Adrenal gland (tissue), 12 donors: ENCODE results near the gene NPAS1. TPM values are rescaled to one million over a fixed set of nuclear protein-coding genes. Genes with fewer than 3 reads are reported as not detected.

Experiments
- DNase-seq, 7 donors: peaks; one replicate each; pipeline ENCODE4 v3.0.0-alpha.2; 2019 to 2020
- H3K27ac ChIP-seq, 5 donors: fragments of 200-600 bp; sonication (generic) in 4 of 5; 1 replicate in 3 of 5; 2 replicates in 2 of 5; pipeline versions ENCODE4 v1.5.1 to v1.8.0; 2016 to 2020; ENCODE audit warnings: mild to moderate bottlenecking in 1 of 5
- H3K27me3 ChIP-seq: fragments of 200-600 bp; 2 replicates; pipeline ENCODE4 v1.8.0; 2021
- H3K36me3 ChIP-seq, 2 donors: fragments of 200-600 bp; replicated peaks in 1 of 2; 1 replicate in 1 of 2; 2 replicates in 1 of 2; pipeline versions ENCODE4 v1.5.1 to v1.8.0; 2018 to 2022
- H3K4me1 ChIP-seq, 2 donors: fragments of 200-600 bp; replicated peaks in 1 of 2; 1 replicate in 1 of 2; 2 replicates in 1 of 2; pipeline versions ENCODE4 v1.5.1 to v1.8.0; 2018 to 2021
- H3K4me3 ChIP-seq, 4 donors: fragments of 200-600 bp; sonication (generic) in 3 of 4; one replicate each; pipeline ENCODE4 v1.5.1; 2016 to 2018
- H3K9me3 ChIP-seq, 3 donors: fragments of 200-600 bp; sonication (generic) in 1 of 3; replicated peaks in 1 of 3; 1 replicate in 2 of 3; 2 replicates in 1 of 3; pipeline versions ENCODE4 v1.5.1 to v1.8.0; 2016 to 2021
- POLR2A ChIP-seq, 2 donors: fragments of 450-650 bp; IDR thresholded peaks; one replicate each; pipeline ENCODE4 v1.6.1; 2017; ENCODE audit warnings: antibody characterized with exemption in 2 of 2, mild to moderate bottlenecking in 2 of 2, moderate library complexity in 1 of 2
- WGBS, 4 donors: extraction: QIAGEN DNeasy Blood & Tissue Kit in 2 of 4; methylation state at CpG; one replicate each; pipeline versions ENCODE4 v1.1.5 to v1.1.7; 2013 to 2017; 5-methylcytosine and 5-hydroxymethylcytosine counted together
- intact Hi-C, 2 donors: fragments of 100-400 bp; cut with DNase I; formaldehyde crosslinking; loops; one replicate each; pipeline versions ENCODE4 v1.14.1 to v1.15.0; 2022 to 2023
- polyA plus RNA-seq, 3 donors: library from polyadenylated mRNA; stranded (reverse); fragments of 200-250 nt in 2 of 3; fragments of 350-450 nt in 1 of 3; fragmentation: Illumina TruSeq in 1 of 3; extraction: RNeasy Lipid Tissue Mini Kit (QIAGEN cat#74804) in 1 of 3; gene quantifications; one replicate each; pipeline ENCODE4 v1.2.3, GENCODE V29; 2013 to 2014
- total RNA-seq, 9 donors: library from RNA; depleted of rRNA in 4 of 9; stranded (reverse); fragments of >200 nt in 4 of 9; fragments of 120-200 nt in 1 of 9; fragmentation: NEBNext Ultra II Directional in 1 of 9; extraction: Animal tissue kit (Norgen Biotek cat#: 25700) in 1 of 9; gene quantifications; one replicate each; pipeline versions ENCODE4 v1.1.0 to v1.2.4, GENCODE V29; 2013 to 2023
- TF ChIP-seq, protein P1 (sequence below), 6 experiments: fragments of 450-650 bp in 4 of 6; fragments of 200-600 bp in 2 of 6; sonication (generic) in 1 of 6; IDR thresholded peaks; 1 replicate in 5 of 6; 2 replicates in 1 of 6; pipeline versions ENCODE4 v1.5.1 to v1.8.0; 2016 to 2021; ENCODE audit warnings: antibody characterized with exemption in 6 of 6, mild to moderate bottlenecking in 2 of 6, moderate library complexity in 1 of 6
- donor health status: healthy with polysubstance abuse.
- donor health status: Bipolar disorder and iron deficiency.
- donor health status: DM: yes; HTN: yes; CAD: no.
- donor health status: DM: no; HTN: no; CAD: no.
- donor health status: DM: no; HTN: no; CAD: no.
- donor health status: DM: yes; HTN: yes; CAD: no.

The NPAS1 gene
- total and polyA plus RNA-seq, 12 donors, result 0.28 to 3.5 (median 0.84) TPM; not detected in 3

GRCh38 chr19:47013041-47013517 lies 6.6 kb upstream of the NPAS1 start:
- no peak overlapping the region for H3K4me3 ChIP-seq
- H3K36me3 ChIP-seq, result no peaks in the 10 kb centered on the region
- no peak overlapping the region for H3K27ac ChIP-seq
- TF ChIP-seq POLR2A (IDR thresholded peaks at IDR 0.05), result no peak
- TF ChIP-seq, protein P1, sequence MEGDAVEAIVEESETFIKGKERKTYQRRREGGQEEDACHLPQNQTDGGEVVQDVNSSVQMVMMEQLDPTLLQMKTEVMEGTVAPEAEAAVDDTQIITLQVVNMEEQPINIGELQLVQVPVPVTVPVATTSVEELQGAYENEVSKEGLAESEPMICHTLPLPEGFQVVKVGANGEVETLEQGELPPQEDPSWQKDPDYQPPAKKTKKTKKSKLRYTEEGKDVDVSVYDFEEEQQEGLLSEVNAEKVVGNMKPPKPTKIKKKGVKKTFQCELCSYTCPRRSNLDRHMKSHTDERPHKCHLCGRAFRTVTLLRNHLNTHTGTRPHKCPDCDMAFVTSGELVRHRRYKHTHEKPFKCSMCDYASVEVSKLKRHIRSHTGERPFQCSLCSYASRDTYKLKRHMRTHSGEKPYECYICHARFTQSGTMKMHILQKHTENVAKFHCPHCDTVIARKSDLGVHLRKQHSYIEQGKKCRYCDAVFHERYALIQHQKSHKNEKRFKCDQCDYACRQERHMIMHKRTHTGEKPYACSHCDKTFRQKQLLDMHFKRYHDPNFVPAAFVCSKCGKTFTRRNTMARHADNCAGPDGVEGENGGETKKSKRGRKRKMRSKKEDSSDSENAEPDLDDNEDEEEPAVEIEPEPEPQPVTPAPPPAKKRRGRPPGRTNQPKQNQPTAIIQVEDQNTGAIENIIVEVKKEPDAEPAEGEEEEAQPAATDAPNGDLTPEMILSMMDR (IDR thresholded peaks at IDR 0.05), result peak; percentile 92 to 99 (median 97)
- H3K9me3 ChIP-seq, result no peaks in the 10 kb centered on the region
- H3K27me3 ChIP-seq, result no peaks in the 10 kb centered on the region
- WGBS, 4 donors, result 8 to 16% (median 11%) methylated on average over 7 to 16 of the region's 16 CpGs
- intact Hi-C loops, result no loop called here
- H3K4me1 ChIP-seq, result peaks cover 0 to 4% of the 10 kb centered on the region in 2 donors
- DNase-seq, result peak; percentile 77 to 92 (median 84)

DNA sequence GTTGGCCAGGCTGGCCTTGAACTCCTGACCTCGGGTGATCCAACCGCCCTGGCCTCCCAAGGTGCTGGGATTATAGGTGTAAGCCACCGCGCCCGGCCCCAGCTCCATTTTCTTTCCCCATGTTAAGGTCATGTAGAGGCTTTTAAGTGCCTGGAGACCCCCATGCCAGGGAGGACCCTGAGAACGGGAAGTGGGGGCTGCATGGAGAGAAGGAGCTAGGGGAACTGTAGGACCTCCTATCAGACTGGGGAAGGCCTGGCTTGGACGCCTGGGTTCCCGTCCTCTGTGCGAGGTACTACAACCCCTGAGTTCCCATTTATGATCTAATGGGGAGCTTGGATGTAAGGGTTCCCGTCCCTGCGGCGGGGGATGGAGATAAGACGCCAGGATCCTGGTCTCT lies 714 bp upstream of the NPAS1 start:
- Histone ChIP-seq H3K4me1 (peaks cover 0 to 12% of the 10 kb centered on the region in 2 donors), H3K4me3 (no peak overlapping the region), H3K27ac (no peak overlapping the region), H3K36me3 (no peaks in the 10 kb centered on the region), H3K27me3 (peaks cover 41% of the 10 kb centered on the region), H3K9me3 (no peaks in the 10 kb centered on the region)
- no peak for DNase-seq
- TF ChIP-seq, protein P1 (IDR thresholded peaks at IDR 0.05), result no peak
- TF ChIP-seq POLR2A (IDR thresholded peaks at IDR 0.05), result no peak
- intact Hi-C loops, result no loop called here
- WGBS, 4 donors, result 42 to 46% (median 45%) methylated on average over 8 to 13 of the region's 13 CpGs

GRCh38 chr19:47020132-47020805 lies 632 bp downstream of the NPAS1 start:
- no peak for TF ChIP-seq POLR2A (IDR thresholded peaks at IDR 0.05)
- TF ChIP-seq, protein P1 (IDR thresholded peaks at IDR 0.05), result no peak
- H3K27ac ChIP-seq, result no peak overlapping the region
- no peaks in the 10 kb centered on the region for H3K36me3 ChIP-seq
- peaks cover 0 to 12% of the 10 kb centered on the region in 2 donors for H3K4me1 ChIP-seq
- peaks cover 48% of the 10 kb centered on the region for H3K27me3 ChIP-seq
- H3K9me3 ChIP-seq, result no peaks in the 10 kb centered on the region
- WGBS, 4 donors, result 1 to 3% (median 2%) methylated on average over 25 to 62 of the region's 62 CpGs
- peak overlapping the region in 1 of 4 donors; percentile 42 for H3K4me3 ChIP-seq
- no peak for DNase-seq
- intact Hi-C loops, result no loop called here

- no peak for DNase-seq
- H3K27me3 ChIP-seq, result peaks cover 50% of the 10 kb centered on the region
- H3K9me3 ChIP-seq, result no peaks in the 10 kb centered on the region
- 0 to 3% (median 1%) methylated on average over 9 to 37 of the region's 37 CpGs for WGBS, 4 donors
- H3K36me3 ChIP-seq, result no peaks in the 10 kb centered on the region
- H3K4me1 ChIP-seq, result peaks cover 0 to 12% of the 10 kb centered on the region in 2 donors
- intact Hi-C loops, result no loop called here
- no peak overlapping the region for H3K27ac ChIP-seq
- peak overlapping the region in 1 of 4 donors; percentile 42 for H3K4me3 ChIP-seq
- TF ChIP-seq POLR2A (IDR thresholded peaks at IDR 0.05), result no peak
- TF ChIP-seq, protein P1 (IDR thresholded peaks at IDR 0.05), result no peak
Measured at GRCh38 chr19:47020992-47021496, 1.4 kb downstream of the NPAS1 start.
